T-helper 1 cell treated with Interleukin-12 subunit alpha and Interleukin-12 subunit beta and Interleukin-4 antibody, amounts not matched to agents 30 μg/mL and 1 μg/mL, for 36 hours (primary cell): ENCODE results near the gene CYP27C1.

Experiments
- H3K27ac Mint-ChIP-seq: one replicate; pipeline ENCODE4 v1.8.0; 2021; ENCODE audit warnings: mild to moderate bottlenecking, mixed read lengths
- H3K27me3 Mint-ChIP-seq: one replicate; pipeline ENCODE4 v1.8.0; 2021; ENCODE audit warnings: low read depth, mixed read lengths
- H3K36me3 Mint-ChIP-seq: one replicate; pipeline ENCODE4 v1.8.0; 2021; ENCODE audit warnings: low read depth, mixed read lengths
- H3K4me1 Mint-ChIP-seq: one replicate; pipeline ENCODE4 v1.8.0; 2021; ENCODE audit warnings: low read depth, mixed read lengths
- H3K4me3 Mint-ChIP-seq: one replicate; pipeline ENCODE4 v1.8.0; 2021; ENCODE audit warnings: mild to moderate bottlenecking, moderate library complexity, mixed read lengths
- H3K9me3 Mint-ChIP-seq: one replicate; pipeline ENCODE4 v1.8.0; 2021; ENCODE audit warnings: mixed read lengths

The CYP27C1 gene

DNA sequence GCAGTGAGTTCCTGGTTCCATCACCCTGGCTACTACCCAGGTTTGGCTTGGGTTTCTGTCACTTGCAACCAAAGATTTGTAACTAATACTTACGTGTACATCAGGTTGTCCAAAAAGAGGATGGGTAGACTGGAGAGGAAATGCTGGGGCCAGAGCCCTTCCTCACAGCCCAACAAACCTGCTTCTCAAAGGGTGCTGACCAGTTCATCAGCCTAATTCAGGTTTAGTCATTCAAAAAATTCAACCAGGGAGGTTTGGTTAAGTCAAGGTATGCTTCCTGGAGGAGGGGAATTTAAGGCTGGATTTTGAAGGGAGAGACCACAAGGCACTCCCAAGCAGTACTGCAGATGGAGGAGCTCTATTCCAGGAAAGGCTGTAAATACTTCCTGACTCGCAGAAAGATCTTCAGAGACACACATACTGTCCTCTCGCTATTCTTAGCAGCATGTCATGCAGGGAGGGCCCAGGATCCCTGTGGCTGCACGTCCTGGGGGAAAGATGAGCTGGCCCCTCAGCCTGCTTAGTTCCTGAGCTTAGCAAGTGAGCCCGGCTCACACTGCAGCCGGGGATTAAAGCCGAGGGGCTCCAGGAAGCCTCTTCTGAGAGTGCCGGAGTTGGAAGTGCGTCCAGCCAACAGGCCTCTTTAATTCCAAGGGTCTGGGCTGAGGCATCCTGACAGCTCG is 73.1 kb downstream of the CYP27C1 start:
- H3K36me3 Mint-ChIP-seq = no peaks in the 10 kb centered on the region
- no peak overlapping the region for H3K27ac Mint-ChIP-seq
- H3K9me3 Mint-ChIP-seq = peaks cover 8% of the 10 kb centered on the region
- no peak overlapping the region for H3K4me3 Mint-ChIP-seq
- H3K27me3 Mint-ChIP-seq = no peaks in the 10 kb centered on the region
- H3K4me1 Mint-ChIP-seq = no peaks in the 10 kb centered on the region

GRCh38 chr2:127146071-127146725 is 73.9 kb downstream of the CYP27C1 start:
- Mint-ChIP-seq H3K4me3 (no peak overlapping the region), H3K36me3 (no peaks in the 10 kb centered on the region), H3K4me1 (no peaks in the 10 kb centered on the region), H3K27me3 (peaks cover 4% of the 10 kb centered on the region), H3K9me3 (peaks cover 3% of the 10 kb centered on the region), H3K27ac (no peak overlapping the region)

DNA sequence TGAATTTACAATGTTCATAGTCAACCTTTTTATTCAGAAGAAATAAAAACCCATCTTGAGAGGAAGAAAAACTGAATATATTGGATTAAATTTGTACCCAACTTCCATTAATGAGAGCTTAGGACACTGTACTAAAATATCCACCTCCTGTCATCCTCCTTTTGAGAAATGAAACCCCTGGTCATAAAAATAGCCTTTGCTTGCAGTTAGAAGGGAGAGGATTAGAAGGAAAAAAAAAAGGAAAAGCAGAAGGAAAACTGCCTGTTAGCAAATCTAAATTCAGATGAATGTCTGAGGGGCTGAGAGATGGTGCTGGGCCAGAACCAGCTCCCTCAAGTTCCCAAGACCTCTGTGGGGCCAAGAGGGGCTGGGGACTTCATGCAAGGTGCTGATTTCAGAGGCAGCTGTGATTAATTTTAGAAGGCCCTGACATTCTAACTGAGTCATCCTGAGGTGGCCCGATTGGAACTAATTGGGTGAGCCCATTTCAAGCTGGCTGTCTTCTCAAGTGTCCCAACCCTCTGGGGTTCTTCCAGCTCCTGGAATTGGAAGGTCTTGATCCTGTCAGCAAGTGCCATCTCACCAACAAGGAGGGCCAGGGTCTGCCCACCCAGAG is 74.7 kb downstream of the CYP27C1 start:
- H3K27ac Mint-ChIP-seq = no peak overlapping the region
- H3K4me3 Mint-ChIP-seq = no peak overlapping the region
- H3K4me1 Mint-ChIP-seq = no peaks in the 10 kb centered on the region

DNA sequence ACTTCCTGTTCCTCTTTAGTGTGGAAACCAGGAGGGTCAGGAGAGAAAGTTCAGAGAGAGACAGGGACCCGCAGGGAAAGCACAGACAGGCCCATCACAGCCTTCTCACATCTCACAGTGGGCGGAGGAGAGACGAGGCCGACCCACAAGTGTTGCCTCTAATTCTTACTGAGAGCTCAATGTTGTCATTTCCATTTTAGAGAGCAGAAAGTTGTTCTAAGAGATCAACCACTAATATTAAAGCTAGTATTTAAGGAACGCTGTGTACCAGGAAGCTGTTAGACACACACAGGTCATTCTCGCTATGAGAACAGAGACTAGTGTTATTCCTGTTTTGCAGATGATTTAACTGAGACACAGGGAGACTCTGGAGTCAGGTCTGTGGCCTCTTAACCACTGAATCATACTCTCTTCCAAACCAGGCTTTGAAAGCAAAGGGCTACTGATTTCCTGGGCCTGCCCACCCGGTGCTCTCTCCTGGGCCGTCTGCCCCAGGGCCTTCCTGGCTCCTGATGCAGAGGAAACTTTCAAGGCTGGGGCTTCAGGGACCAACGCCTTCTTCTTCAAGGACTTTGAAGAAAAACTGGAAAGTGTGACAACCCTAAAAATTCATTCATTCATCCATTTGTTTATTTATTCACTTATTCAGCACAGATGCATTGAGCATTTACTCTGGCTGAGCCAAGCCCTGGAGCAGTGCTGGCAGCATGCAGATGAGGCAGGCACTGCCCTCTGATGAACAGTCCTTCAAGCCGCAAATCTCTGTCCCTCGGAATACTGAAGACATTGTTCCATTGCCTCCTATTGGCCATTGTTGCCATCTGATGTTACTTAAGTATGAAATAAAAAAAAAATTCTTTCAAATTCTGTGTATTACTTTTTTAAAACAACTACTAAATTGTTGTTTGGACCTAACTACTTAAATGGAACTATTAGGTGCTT is 76.0 kb downstream of the CYP27C1 start:
- H3K4me1 Mint-ChIP-seq = no peaks in the 10 kb centered on the region
- H3K9me3 Mint-ChIP-seq = no peaks in the 10 kb centered on the region
- no peak overlapping the region for H3K27ac Mint-ChIP-seq
- no peaks in the 10 kb centered on the region for H3K36me3 Mint-ChIP-seq
- peaks cover 19% of the 10 kb centered on the region for H3K27me3 Mint-ChIP-seq
- no peak overlapping the region for H3K4me3 Mint-ChIP-seq

More for the DNA sequence above, 74.7 kb downstream of the CYP27C1 start:
- Mint-ChIP-seq H3K36me3 (no peaks in the 10 kb centered on the region), H3K27me3 (peaks cover 7% of the 10 kb centered on the region), H3K9me3 (no peaks in the 10 kb centered on the region)

DNA sequence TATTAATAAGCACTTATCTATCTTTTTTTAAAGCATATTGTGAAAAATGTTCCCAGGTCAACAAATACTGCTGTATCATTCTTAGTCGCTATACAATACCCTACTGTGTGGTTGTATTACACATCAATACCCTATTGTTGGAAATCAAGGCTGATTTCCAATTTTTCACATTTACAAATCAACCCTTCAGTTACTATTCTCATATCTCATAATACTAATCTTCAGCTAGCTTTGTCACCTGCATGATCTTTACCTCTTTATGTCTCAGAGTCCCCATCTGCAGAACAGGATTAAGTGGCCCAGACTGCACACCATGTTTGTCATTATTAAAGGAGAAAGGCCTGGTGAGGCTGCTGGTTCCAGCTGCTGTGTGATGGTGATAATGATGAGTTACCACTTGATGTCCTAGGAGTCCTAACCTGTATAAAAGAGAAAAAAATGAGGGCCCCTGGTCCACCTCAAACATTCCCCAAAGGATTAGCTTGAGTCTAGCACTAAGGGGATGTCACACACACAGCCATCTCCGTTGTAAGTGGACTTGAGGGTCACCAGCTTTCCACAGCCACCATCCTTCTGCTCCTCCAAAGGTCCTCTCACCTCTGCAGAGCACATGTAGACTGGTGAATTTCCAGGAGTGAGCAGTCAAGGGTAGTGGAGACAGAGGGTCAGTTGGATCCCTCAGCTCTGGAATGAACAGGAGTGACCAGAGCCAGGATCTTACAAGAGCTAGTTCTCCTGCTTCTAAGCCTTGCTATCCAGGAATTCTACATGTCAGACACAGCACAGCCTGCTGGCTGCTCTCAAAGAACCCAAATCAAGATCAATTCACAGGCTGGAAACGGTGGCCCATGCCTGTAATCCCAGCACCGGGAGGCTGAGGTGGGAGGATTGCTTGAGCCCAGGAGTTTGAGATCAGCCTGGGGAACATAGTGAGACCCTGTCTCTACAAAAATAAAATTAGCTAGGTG is 77.2 kb downstream of the CYP27C1 start:
- no peaks in the 10 kb centered on the region for H3K4me1 Mint-ChIP-seq
- peaks cover 19% of the 10 kb centered on the region for H3K27me3 Mint-ChIP-seq
- no peak overlapping the region for H3K4me3 Mint-ChIP-seq
- H3K27ac Mint-ChIP-seq = no peak overlapping the region
- H3K9me3 Mint-ChIP-seq = no peaks in the 10 kb centered on the region
- H3K36me3 Mint-ChIP-seq = no peaks in the 10 kb centered on the region

DNA sequence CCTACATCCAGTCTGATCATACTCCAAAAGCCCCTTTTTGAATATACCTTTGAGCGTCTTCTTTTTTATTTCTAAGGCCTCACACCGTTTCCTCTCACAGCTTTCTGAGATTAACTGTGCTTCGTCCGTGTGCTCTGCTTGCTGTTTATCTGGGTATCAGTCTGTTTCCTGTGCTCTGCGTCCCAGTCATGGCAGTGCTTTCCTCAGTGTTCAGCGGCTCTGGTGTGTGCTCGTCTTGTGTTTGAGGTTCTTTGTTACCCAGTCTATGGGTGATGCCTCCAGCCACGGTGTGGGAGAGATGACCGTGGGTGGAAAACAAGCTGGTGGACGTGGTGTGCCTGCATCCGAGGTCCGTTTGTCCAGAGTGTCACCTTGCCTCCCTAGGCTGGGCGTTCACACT is 79.6 kb downstream of the CYP27C1 start:
- peaks cover 19% of the 10 kb centered on the region for H3K27me3 Mint-ChIP-seq
- no peak overlapping the region for H3K27ac Mint-ChIP-seq
- no peak overlapping the region for H3K4me3 Mint-ChIP-seq
- no peaks in the 10 kb centered on the region for H3K9me3 Mint-ChIP-seq
- H3K36me3 Mint-ChIP-seq = no peaks in the 10 kb centered on the region
- no peaks in the 10 kb centered on the region for H3K4me1 Mint-ChIP-seq

- Mint-ChIP-seq H3K36me3 (no peaks in the 10 kb centered on the region), H3K9me3 (no peaks in the 10 kb centered on the region), H3K4me3 (no peak overlapping the region), H3K4me1 (no peaks in the 10 kb centered on the region), H3K27me3 (peaks cover 19% of the 10 kb centered on the region), H3K27ac (no peak overlapping the region)
Observed at GRCh38 chr2:127139766-127140165, 80.3 kb downstream of the CYP27C1 start.

DNA sequence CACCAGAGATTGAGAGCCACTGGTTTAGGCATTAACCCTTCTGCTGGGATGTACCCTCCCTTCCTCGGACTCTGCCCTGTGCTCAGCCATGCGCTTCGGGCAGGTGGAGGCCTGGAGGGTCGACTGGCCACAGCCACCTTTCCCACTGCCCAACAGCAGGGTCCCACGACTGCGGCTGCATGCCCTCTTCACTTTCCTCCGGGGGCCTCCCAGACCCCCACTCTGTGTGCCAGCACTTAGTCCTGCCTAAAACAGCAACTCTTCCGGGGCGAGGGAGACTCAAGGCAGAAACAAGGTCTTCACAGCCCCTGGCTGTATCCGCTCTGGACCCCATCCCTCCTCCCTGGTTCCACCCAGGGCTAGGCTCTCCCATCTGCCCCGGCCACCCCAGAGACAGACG is 81.8 kb downstream of the CYP27C1 start:
- Mint-ChIP-seq H3K27me3 (peaks cover 25% of the 10 kb centered on the region), H3K4me3 (no peak overlapping the region), H3K4me1 (no peaks in the 10 kb centered on the region), H3K27ac (no peak overlapping the region), H3K9me3 (no peaks in the 10 kb centered on the region), H3K36me3 (no peaks in the 10 kb centered on the region)

DNA sequence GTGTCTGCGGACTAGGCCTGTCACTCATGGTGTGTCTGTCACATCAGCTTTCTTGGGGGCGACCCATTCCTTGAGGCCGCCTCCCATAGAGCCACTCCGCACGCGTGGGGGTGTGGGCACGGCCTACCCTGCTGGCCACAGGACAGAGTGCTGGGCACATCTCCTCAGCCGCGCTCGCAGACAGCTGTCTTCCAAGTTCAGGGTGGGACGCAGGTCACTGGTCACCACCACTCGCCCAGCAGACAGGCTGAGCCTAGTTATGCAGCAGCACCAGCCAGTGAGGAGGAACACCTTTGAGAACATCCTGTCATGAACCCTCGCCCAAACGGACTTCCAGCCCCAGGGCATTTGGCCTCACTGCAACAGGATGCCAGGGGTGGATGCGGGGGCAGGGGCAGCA is 82.4 kb downstream of the CYP27C1 start:
- Mint-ChIP-seq H3K27ac (no peak overlapping the region), H3K4me1 (no peaks in the 10 kb centered on the region), H3K36me3 (no peaks in the 10 kb centered on the region), H3K27me3 (peaks cover 25% of the 10 kb centered on the region), H3K4me3 (no peak overlapping the region), H3K9me3 (no peaks in the 10 kb centered on the region)

DNA sequence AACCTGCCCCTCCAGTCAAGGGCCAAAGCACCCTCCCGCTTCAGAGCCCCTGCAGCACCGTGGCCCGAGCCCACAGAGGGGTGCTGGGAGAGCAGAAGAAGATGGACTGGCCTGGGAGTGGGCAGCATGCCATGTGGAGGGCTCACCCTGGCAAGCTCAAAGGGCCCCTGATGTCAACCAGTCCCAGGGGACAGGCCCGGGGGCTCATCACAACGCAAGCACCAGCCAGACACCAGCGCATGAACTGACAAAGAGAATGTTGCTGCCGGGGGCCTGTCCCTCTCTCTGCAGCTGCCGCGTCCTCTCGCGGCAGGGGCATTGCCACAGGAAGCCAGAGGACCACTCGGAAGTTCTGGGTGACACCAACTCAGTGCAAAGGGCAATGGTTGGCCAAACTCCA is 82.9 kb downstream of the CYP27C1 start:
- Mint-ChIP-seq H3K36me3 (no peaks in the 10 kb centered on the region), H3K27me3 (peaks cover 25% of the 10 kb centered on the region), H3K27ac (no peak overlapping the region), H3K4me3 (no peak overlapping the region), H3K9me3 (no peaks in the 10 kb centered on the region), H3K4me1 (no peaks in the 10 kb centered on the region)

DNA sequence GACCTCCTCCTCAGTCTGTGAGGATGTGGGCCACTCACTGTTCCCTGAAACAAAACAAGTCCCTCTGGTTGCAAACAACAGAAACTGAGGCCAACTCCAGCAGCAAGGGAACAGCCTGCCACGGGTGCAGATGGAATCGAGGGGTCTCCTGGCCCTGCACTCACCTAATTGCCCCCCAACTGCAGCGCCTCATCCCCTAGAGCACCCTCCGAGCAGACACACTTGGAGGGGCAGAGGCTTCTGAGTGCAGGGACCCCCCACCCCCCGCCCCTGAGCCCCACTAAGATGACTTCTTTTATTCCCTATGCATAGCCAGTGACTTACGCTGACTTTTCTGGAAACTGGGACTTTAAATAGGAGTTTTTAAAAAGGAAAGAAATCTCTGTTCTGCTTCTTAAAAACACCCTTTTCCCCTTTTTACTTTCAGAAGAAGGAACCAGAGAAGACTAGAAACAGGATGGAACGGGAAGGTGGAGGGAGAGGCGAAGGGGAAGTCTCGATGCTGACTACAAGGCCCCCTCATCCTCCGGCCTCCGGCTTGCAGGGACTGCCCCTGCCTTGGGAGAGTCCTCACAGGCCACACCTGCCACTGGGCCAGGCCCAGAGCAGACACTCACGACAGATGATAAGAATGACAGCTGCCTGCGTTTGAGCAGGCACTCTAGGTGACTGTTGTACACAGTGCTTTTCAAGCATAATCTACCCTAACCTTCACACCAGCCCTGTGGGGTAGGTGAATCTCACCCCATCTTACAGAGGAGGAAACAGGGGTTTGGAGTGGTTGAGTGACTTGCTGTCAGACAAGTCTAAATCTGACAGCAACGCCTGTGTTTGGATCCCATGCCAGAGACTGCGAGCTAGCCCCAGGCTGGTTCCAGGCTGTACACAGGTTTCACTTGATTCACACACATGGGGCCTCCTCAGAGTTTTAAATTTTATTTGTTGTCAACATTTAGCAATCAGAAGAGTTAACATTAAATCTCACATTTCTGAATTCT is 85.0 kb downstream of the CYP27C1 start:
- H3K9me3 Mint-ChIP-seq = no peaks in the 10 kb centered on the region
- H3K4me1 Mint-ChIP-seq = no peaks in the 10 kb centered on the region
- peaks cover 15% of the 10 kb centered on the region for H3K27me3 Mint-ChIP-seq
- H3K27ac Mint-ChIP-seq = no peak overlapping the region
- no peaks in the 10 kb centered on the region for H3K36me3 Mint-ChIP-seq
- no peak overlapping the region for H3K4me3 Mint-ChIP-seq

DNA sequence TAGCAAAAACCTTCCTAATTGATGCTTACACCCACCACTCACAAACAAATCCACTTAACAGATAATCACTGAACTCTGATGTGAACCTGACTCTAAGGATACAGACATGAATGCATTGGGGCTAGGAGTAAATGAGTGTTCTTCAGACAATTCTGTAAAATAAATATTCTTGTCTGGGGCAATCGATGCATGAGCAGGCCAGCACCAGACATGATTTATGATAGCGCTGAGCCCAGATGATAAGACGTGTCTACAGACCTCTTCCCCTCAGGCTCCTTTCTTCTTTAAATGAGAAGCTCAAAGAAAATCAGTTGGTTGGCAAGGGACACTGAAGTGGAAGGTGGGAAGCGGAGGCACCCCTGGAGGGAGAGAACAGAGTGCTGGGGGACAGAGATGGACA is 85.9 kb downstream of the CYP27C1 start:
- peaks cover 6% of the 10 kb centered on the region for H3K27me3 Mint-ChIP-seq
- no peaks in the 10 kb centered on the region for H3K9me3 Mint-ChIP-seq
- H3K4me1 Mint-ChIP-seq = no peaks in the 10 kb centered on the region
- H3K27ac Mint-ChIP-seq = no peak overlapping the region
- no peaks in the 10 kb centered on the region for H3K36me3 Mint-ChIP-seq
- no peak overlapping the region for H3K4me3 Mint-ChIP-seq
